Ishikawa (cell line): ENCODE results near the gene LIPI.

Experiments used
- EP300 ChIP-seq: IDR thresholded peaks from 2 replicates; pipeline ENCODE4 v1.6.1; 2012; ENCODE audit warnings: borderline replicate concordance
- RAD21 ChIP-seq: IDR thresholded peaks from 2 replicates; pipeline ENCODE4 v1.6.1; 2012; ENCODE audit warnings: low read depth
- TAF1 ChIP-seq: IDR thresholded peaks from 2 replicates; pipeline ENCODE4 v1.6.1; 2012; ENCODE audit warnings: low read depth, mild to moderate bottlenecking
- TCF12 ChIP-seq: IDR thresholded peaks from 2 replicates; pipeline ENCODE4 v1.6.1; 2012; ENCODE audit warnings: low read depth
- TEAD4 ChIP-seq: IDR thresholded peaks from 2 replicates; pipeline ENCODE4 v1.6.1; 2012
- YY1 ChIP-seq: IDR thresholded peaks from 2 replicates; pipeline ENCODE4 v1.6.1; 2012; ENCODE audit warnings: low read depth
- TF ChIP-seq, protein P1 (sequence below): IDR thresholded peaks from 2 replicates; pipeline ENCODE4 v1.6.1; 2012

DNA sequence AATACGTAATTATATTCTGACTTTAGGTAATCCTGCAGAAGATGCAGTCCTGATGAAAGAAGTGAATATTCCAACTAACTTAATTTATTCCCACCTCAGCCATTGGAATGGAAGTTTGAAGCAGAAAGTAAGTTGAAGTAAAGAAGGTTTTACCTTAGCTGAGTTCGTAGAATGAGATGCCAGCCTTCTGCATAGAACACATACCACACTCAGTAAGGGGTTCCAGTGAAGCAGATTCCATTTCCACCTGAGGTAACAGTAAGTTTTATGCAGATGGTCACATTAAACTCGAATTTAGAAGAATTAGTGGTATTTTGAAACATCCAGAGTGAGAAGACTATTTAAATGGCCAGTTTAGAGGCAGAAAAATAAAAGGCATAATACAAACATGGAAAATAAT is 25.4 kb upstream of the LIPI start:
- TF ChIP-seq TEAD4 (no peak), TCF12 (no peak), RAD21 (no peak), YY1 (no peak), TAF1 (no peak), EP300 (no peak)
- TF ChIP-seq, protein P1, sequence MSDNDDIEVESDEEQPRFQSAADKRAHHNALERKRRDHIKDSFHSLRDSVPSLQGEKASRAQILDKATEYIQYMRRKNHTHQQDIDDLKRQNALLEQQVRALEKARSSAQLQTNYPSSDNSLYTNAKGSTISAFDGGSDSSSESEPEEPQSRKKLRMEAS = no peak
